Activated CD4-positive, alpha-beta T cell treated with anti-CD3 and anti-CD28 coated beads, Interleukin-2, amount 10 ng/mL, durations not matched to agents 24 days and 14 days (primary cell): Measurements from ENCODE around the gene LSM14B. TPM values are rescaled to one million over a fixed set of nuclear protein-coding genes. Genes with fewer than 3 reads are reported as not detected.

Experiments used
- total RNA-seq: library from RNA; stranded (reverse); gene quantifications from 2 replicates; pipeline ENCODE4 v1.2.3, GENCODE V29; 2022

Gene LSM14B
- total RNA-seq, 1 donor from 2014 or later, result 45.3 TPM

Other genes starting within 250 kb of the LSM14B start
- gene TAF4, start 56.6 kb upstream of the LSM14B start, total RNA-seq, result 25.6 and 26.6 TPM in 2 replicates
- 434 and 449 TPM in 2 replicates for gene PSMA7, start 20.9 kb downstream of the LSM14B start, total RNA-seq
- gene SS18L1, start 21.3 kb downstream of the LSM14B start, total RNA-seq, result 26.7 and 29.0 TPM in 2 replicates
- 43.0 and 44.4 TPM in 2 replicates for gene MTG2, start 60.6 kb downstream of the LSM14B start, total RNA-seq
- gene HRH3, start 97.8 kb downstream of the LSM14B start, total RNA-seq, result not detected in 2 replicates
- gene OSBPL2, start 116.0 kb downstream of the LSM14B start, total RNA-seq, result 29.0 and 29.2 TPM in 2 replicates
- gene ADRM1, start 180.5 kb downstream of the LSM14B start, total RNA-seq, result 179 and 183 TPM in 2 replicates
- gene LAMA5, start 244.8 kb downstream of the LSM14B start, total RNA-seq, result 2.0 and 2.1 TPM in 2 replicates